H1 (cell line): ENCODE results near the gene SDR39U1. TPM values are rescaled to one million over a fixed set of nuclear protein-coding genes. Genes with fewer than 3 reads are reported as not detected.

Experiments
- CTCF ChIA-PET: fragments of 300-600 bp; sonication (Branson Sonifier 250); formaldehyde crosslinking; loops from one replicate; lab custom pipeline; 2021; ENCODE audit not compliant: partially characterized antibody; lab: Charles Lee
- POLR2A ChIA-PET: fragments of 300-600 bp; sonication (Branson Sonifier 250); formaldehyde crosslinking; loops from one replicate; lab custom pipeline; 2021; ENCODE audit warnings: inconsistent platforms; ENCODE audit not compliant: partially characterized antibody; lab: Charles Lee
- DNase-seq, 2 experiments: peaks; one replicate each; pipeline versions ENCODE4 v3.0.0 to v3.0.0-alpha.2; 2010 to 2022; ENCODE audit warnings: low spot score in 2 of 2, low read depth in 1 of 2, mixed read lengths in 1 of 2
- FAIRE-seq: peaks from 2 replicates; lab custom pipeline; 2011; peaks lifted over from hg19 to GRCh38; lab: Jason Lieb, UNC
- H2AFZ ChIP-seq: 2 replicates; pipeline ENCODE4 v1.8.1; 2012; ENCODE audit warnings: low read length, inconsistent platforms
- H2AK5ac ChIP-seq: 2 replicates; pipeline ENCODE4 v1.6.1; 2013; ENCODE audit warnings: low read depth, low read length
- H2BK120ac ChIP-seq: replicated peaks from 2 replicates; pipeline ENCODE3; 2013; ENCODE audit warnings: low read depth, low read length, inconsistent platforms
- H2BK12ac ChIP-seq: 2 replicates; pipeline ENCODE4 v1.6.1; 2013; ENCODE audit warnings: low read depth, low read length
- H2BK15ac ChIP-seq: 2 replicates; pipeline ENCODE4 v1.6.1; 2013; ENCODE audit warnings: low read length
- H2BK20ac ChIP-seq: 2 replicates; pipeline ENCODE4 v1.6.1; 2013; ENCODE audit warnings: low read length
- H2BK5ac ChIP-seq: 2 replicates; pipeline ENCODE4 v1.6.1; 2013; ENCODE audit warnings: low read depth, low read length
- H3K14ac ChIP-seq: 2 replicates; pipeline ENCODE4 v1.6.1; 2013; ENCODE audit warnings: inconsistent platforms; ENCODE audit not compliant: insufficient read length
- H3K18ac ChIP-seq: 2 replicates; pipeline ENCODE4 v1.6.1; 2013; ENCODE audit warnings: low read length; ENCODE audit errors: extremely low read depth
- H3K23ac ChIP-seq: 2 replicates; pipeline ENCODE4 v1.6.1; 2013; ENCODE audit warnings: inconsistent platforms; ENCODE audit not compliant: insufficient read length
- H3K23me2 ChIP-seq: 2 replicates; pipeline ENCODE4 v1.6.1; 2013; ENCODE audit warnings: low read depth, low read length
- H3K27ac ChIP-seq: 2 replicates; pipeline ENCODE4 v1.6.1; 2011; ENCODE audit warnings: low read depth, low read length, inconsistent platforms
- H3K27me3 ChIP-seq, 4 experiments: replicated peaks in 1 of 4; 1 replicate in 1 of 4; 2 replicates in 3 of 4; pipeline versions ENCODE4 v1.6.1 to v1.8.1; 2011 to 2013; ENCODE audit warnings: low read length in 3 of 4, mild to moderate bottlenecking in 3 of 4, inconsistent platforms in 2 of 4, mixed read lengths in 2 of 4, moderate library complexity in 1 of 4; ENCODE audit not compliant: control insufficient read depth in 3 of 4, insufficient read depth in 3 of 4; ENCODE audit errors: extremely low read depth in 1 of 4
- H3K36me3 ChIP-seq, 4 experiments: 2 replicates each; pipeline versions ENCODE4 v1.6.1 to v1.8.1; 2011 to 2013; ENCODE audit warnings: mild to moderate bottlenecking in 4 of 4, low read length in 3 of 4, moderate library complexity in 2 of 4, control low read depth in 1 of 4, inconsistent platforms in 1 of 4; ENCODE audit not compliant: insufficient read depth in 4 of 4, control insufficient read depth in 2 of 4
- H3K4ac ChIP-seq: replicated peaks from 2 replicates; pipeline ENCODE3; 2013; ENCODE audit warnings: low read length, low read depth, mixed read lengths, inconsistent platforms; ENCODE audit not compliant: insufficient read length
- H3K4me1 ChIP-seq, 4 experiments: replicated peaks in 1 of 4; 1 replicate in 1 of 4; 2 replicates in 3 of 4; pipeline versions ENCODE4 v1.6.1 to v1.8.1; 2011 to 2013; ENCODE audit warnings: low read length in 3 of 4, inconsistent platforms in 2 of 4, mixed read lengths in 1 of 4; ENCODE audit not compliant: insufficient read depth in 4 of 4, control insufficient read depth in 3 of 4
- H3K4me2 ChIP-seq, 2 experiments: 2 replicates each; pipeline versions ENCODE4 v1.6.1 to v1.8.1; 2011 to 2013; ENCODE audit warnings: low read depth in 2 of 2, low read length in 2 of 2, control low read depth in 1 of 2, inconsistent platforms in 1 of 2, mild to moderate bottlenecking in 1 of 2; ENCODE audit not compliant: insufficient read depth in 1 of 2
- H3K4me3 ChIP-seq, 4 experiments: fragments of 200-600, 300-600 bp in 1 of 4; sonication (generic), shearing (Covaris generic), sonication (Bioruptor Twin) in 1 of 4; 2 replicates each; pipeline versions ENCODE4 v1.5.1 to v1.8.1; 2011 to 2016; ENCODE audit warnings: low read length in 4 of 4, low read depth in 3 of 4, control low read depth in 2 of 4, inconsistent platforms in 2 of 4, mild to moderate bottlenecking in 2 of 4, mixed read lengths in 1 of 4, moderate library complexity in 1 of 4; ENCODE audit not compliant: insufficient read depth in 2 of 4; ENCODE audit errors: extremely low read depth in 1 of 4
- H3K56ac ChIP-seq: replicated peaks from 2 replicates; pipeline ENCODE3; 2013; ENCODE audit warnings: low read depth, mild to moderate bottlenecking, mixed read lengths, low read length, inconsistent platforms; ENCODE audit not compliant: insufficient read length
- H3K79me1 ChIP-seq: 2 replicates; pipeline ENCODE4 v1.6.1; 2013; ENCODE audit warnings: low read depth, low read length, control low read depth
- H3K79me2 ChIP-seq, 2 experiments: 2 replicates each; pipeline versions ENCODE4 v1.6.1 to v1.8.1; 2012 to 2013; ENCODE audit warnings: low read length in 2 of 2, mild to moderate bottlenecking in 2 of 2, inconsistent platforms in 1 of 2; ENCODE audit not compliant: insufficient read depth in 2 of 2, control insufficient read depth in 1 of 2
- H3K9ac ChIP-seq, 4 experiments: replicated peaks in 1 of 4; 1 replicate in 1 of 4; 2 replicates in 3 of 4; pipeline versions ENCODE4 v1.6.1 to v1.8.1; 2011 to 2013; ENCODE audit warnings: low read depth in 3 of 4, low read length in 3 of 4, control low read depth in 2 of 4, mild to moderate bottlenecking in 2 of 4, moderate library complexity in 2 of 4, inconsistent platforms in 1 of 4; ENCODE audit errors: extremely low read depth in 1 of 4
- H3K9me3 ChIP-seq, 2 experiments: 2 replicates each; pipeline versions ENCODE4 v1.6.1 to v1.8.1; 2012 to 2013; ENCODE audit warnings: mild to moderate bottlenecking in 2 of 2, moderate library complexity in 2 of 2, control low read depth in 1 of 2, inconsistent platforms in 1 of 2, low read depth in 1 of 2, low read length in 1 of 2, mixed read lengths in 1 of 2; ENCODE audit not compliant: insufficient read depth in 2 of 2
- H4K20me1 ChIP-seq, 2 experiments: replicated peaks in 1 of 2; 2 replicates each; pipeline versions ENCODE3 to v1.8.1; 2011 to 2013; ENCODE audit warnings: inconsistent platforms in 2 of 2, low read length in 2 of 2, mild to moderate bottlenecking in 1 of 2; ENCODE audit not compliant: insufficient read depth in 2 of 2, control insufficient read depth in 1 of 2
- H4K5ac ChIP-seq: 2 replicates; pipeline ENCODE4 v1.6.1; 2013; ENCODE audit warnings: low read length, low read depth, mixed read lengths, inconsistent platforms; ENCODE audit not compliant: insufficient read length
- H4K8ac ChIP-seq: 2 replicates; pipeline ENCODE4 v1.8.0; 2013; ENCODE audit warnings: mild to moderate bottlenecking, moderate library complexity, low read length, inconsistent platforms; ENCODE audit not compliant: insufficient read depth; ENCODE audit errors: extremely low read depth
- H4K91ac ChIP-seq: replicated peaks from 2 replicates; pipeline ENCODE3; 2013; ENCODE audit warnings: low read length, mixed read lengths, inconsistent platforms; ENCODE audit not compliant: insufficient read length
- ASH2L ChIP-seq: fragments of 200-600, 300-600 bp; sonication (generic); IDR thresholded peaks from one replicate; pipeline ENCODE4 v1.7.1; 2017; ENCODE audit warnings: low read length
- CEBPB ChIP-seq: IDR thresholded peaks from 2 replicates; pipeline ENCODE4 v1.6.1; 2012; ENCODE audit warnings: low read depth, low read length
- CREB1 ChIP-seq: IDR thresholded peaks from 2 replicates; pipeline ENCODE4 v1.6.1; 2012; ENCODE audit warnings: inconsistent platforms
- CTBP2 ChIP-seq: IDR thresholded peaks from 2 replicates; pipeline ENCODE4 v1.7.0; 2011; ENCODE audit warnings: borderline replicate concordance, mild to moderate bottlenecking, moderate library complexity, mixed read lengths, low read length; ENCODE audit not compliant: insufficient read depth, insufficient read length
- HDAC6 ChIP-seq: IDR thresholded peaks from one replicate; pipeline ENCODE4 v1.7.1; 2012; ENCODE audit warnings: low read depth, mild to moderate bottlenecking, inconsistent platforms, low read length, moderate library complexity
- JUN ChIP-seq: IDR thresholded peaks from 2 replicates; pipeline ENCODE4 v1.6.1; 2011; ENCODE audit warnings: low read depth, mild to moderate bottlenecking, improper control_type of control experiment, low read length
- KDM4A ChIP-seq: IDR thresholded peaks from one replicate; pipeline ENCODE4 v1.7.1; 2012; ENCODE audit warnings: low read depth, mild to moderate bottlenecking, moderate library complexity, low read length, inconsistent platforms; ENCODE audit not compliant: severe bottlenecking
- RAD21 ChIP-seq, 2 experiments: IDR thresholded peaks in 1 of 2; conservative IDR thresholded peaks in 1 of 2; 2 replicates each; pipeline ENCODE4 v1.6.1; 2011; ENCODE audit warnings: low read depth in 2 of 2, low read length in 2 of 2, improper control_type of control experiment in 1 of 2, inconsistent platforms in 1 of 2, mild to moderate bottlenecking in 1 of 2, moderate library complexity in 1 of 2
- RXRA ChIP-seq: IDR thresholded peaks from 2 replicates; pipeline ENCODE4 v1.6.1; 2011; ENCODE audit warnings: low read depth, mild to moderate bottlenecking, low read length, moderate library complexity; ENCODE audit not compliant: insufficient read depth
- SP1 ChIP-seq: IDR thresholded peaks from 2 replicates; pipeline ENCODE4 v1.6.1; 2011; ENCODE audit warnings: low read depth, low read length
- TCF12 ChIP-seq: IDR thresholded peaks from 2 replicates; pipeline ENCODE4 v1.6.1; 2011; ENCODE audit warnings: low read depth, mild to moderate bottlenecking, low read length
- TEAD4 ChIP-seq: IDR thresholded peaks from 2 replicates; pipeline ENCODE4 v1.6.1; 2012; ENCODE audit warnings: low read depth, low read length, inconsistent platforms, mixed read lengths
- USF2 ChIP-seq: IDR thresholded peaks from 2 replicates; pipeline ENCODE4 v1.6.1; 2011; ENCODE audit warnings: low read length, improper control_type of control experiment
- WGBS, 2 experiments: shearing (Covaris generic) in 1 of 2; methylation state at CpG; one replicate each; pipeline versions ENCODE4 v1.1.6 to v1.1.7; 2013 to 2015; ENCODE audit warnings: low lambda C conversion rate in 2 of 2, mixed read lengths in 2 of 2, inconsistent platforms in 1 of 2, low coverage in 1 of 2, missing lambda C conversion rate in 1 of 2; ENCODE audit not compliant: insufficient replicate concordance in 2 of 2, insufficient coverage in 1 of 2, insufficient read length in 1 of 2; ENCODE audit errors: extremely low coverage in 1 of 2, missing lambda C conversion rate in 1 of 2; 5-methylcytosine and 5-hydroxymethylcytosine counted together
- polyA plus RNA-seq, 7 experiments: library from polyadenylated mRNA; depleted of rRNA in 3 of 7; stranded (reverse) in 5 of 7; unstranded in 2 of 7; fragments of >200 nt in 5 of 7; fragments of 200-250 nt in 2 of 7; gene quantifications; 1 replicate in 5 of 7; 2 replicates in 1 of 7; 4 replicates in 1 of 7; pipeline versions ENCODE4 v1.2.1 to v1.2.3, GENCODE V29; 2011 to 2013; ENCODE audit warnings: missing spikeins in 2 of 7, mixed read lengths in 2 of 7
- total RNA-seq: library from RNA; stranded (reverse); fragmentation: NEBNext Ultra II Directional; extraction: Animal tissue kit (Norgen Biotek cat#: 25700); gene quantifications from 2 replicates; pipeline ENCODE4 v1.2.1, GENCODE V29; 2021

SDR39U1 gene
- total and polyA plus RNA-seq, 2 of the 8 experiments (the other 6 are each of a cell fraction or from before 2014, with no cell fraction given): 46.7 to 98.8 TPM

- Histone ChIP-seq H4K8ac (no peak overlapping the region), H3K4me1 (no peaks in the 10 kb centered on the region; a peak in 2 of 7 replicates), H3K27me3 (no peaks in the 10 kb centered on the region), H3K9me3 (no peaks in the 10 kb centered on the region), H3K79me1 (no peaks in the 10 kb centered on the region; the same call in 1 of the 2 replicates), H3K23me2 (peaks cover 9% of the 10 kb centered on the region), H4K91ac (no peak overlapping the region), H3K23ac (no peak overlapping the region), H2AFZ (no peak overlapping the region), H3K4me3 (no peak overlapping the region), H2AK5ac (no peak overlapping the region), H2BK120ac (no peak overlapping the region), H3K4me2 (no peak overlapping the region), H3K56ac (no peak overlapping the region), H2BK12ac (no peak overlapping the region), H3K9ac (no peak overlapping the region), H4K5ac (no peak overlapping the region), H3K14ac (no peak overlapping the region), H3K18ac (no peak overlapping the region), H4K20me1 (peaks cover 1 to 5% of the 10 kb centered on the region in 2 experiments), H3K36me3 (peaks cover 10 to 26% (median 12%) of the 10 kb centered on the region in 4 experiments; a peak in 7 of 8 replicates), H3K4ac (no peak overlapping the region), H2BK5ac (no peak overlapping the region), H3K79me2 (0 out of 4 replicates have a peak, but pooled peaks cover 0 to 3% of the 10 kb centered on the region in 2 experiments), H2BK15ac (no peak overlapping the region), H2BK20ac (no peak overlapping the region), H3K27ac (no peak overlapping the region)
- FAIRE-seq (no peak), DNase-seq (no peak)
- ChIA-PET CTCF (interaction anchor here (3.3 to 4.1 kb wide), 2 partner anchors 8 to 106 kb away, joined by 21 to 29 read pairs; no protein-coding TSS in a partner anchor), POLR2A (interaction anchor here (1.3 to 1.4 kb wide), 2 partner anchors 33 to 42 kb away, joined by 3 read pairs; no protein-coding TSS in a partner anchor)
- 87% methylated on average over 1 of the region's 1 CpG; no CpG with 5 or more reads in 1 of the 2 experiments for WGBS, 2 experiments
- TF ChIP-seq KDM4A (no peak), CEBPB (no peak), TCF12 (no peak), TEAD4 (no peak), SP1 (no peak), CTBP2 (no peak), HDAC6 (no peak), ASH2L (no peak), RXRA (no peak), CREB1 (no peak), RAD21 (IDR thresholded peaks at IDR 0.05 in 1 of 2, conservative IDR thresholded peaks at IDR 0.05 in 1 of 2; ENCODE audit: low read depth in 2 of 2, low read length in 2 of 2) (no peak), USF2 (no peak), JUN (no peak)
These were observed 3.3 kb downstream of the SDR39U1 start for GRCh38 chr14:24439257-24439656.
